Muscle of leg (tissue), 11 donors: ENCODE results near the gene PGM5. TPM values are rescaled to one million over a fixed set of nuclear protein-coding genes. Genes with fewer than 3 reads are reported as not detected.

Experiments
- DNase-seq: peaks from one replicate; pipeline ENCODE4 v3.0.0; 2013
- H3K27ac ChIP-seq: one replicate; pipeline ENCODE4 v1.5.1; 2013; ENCODE audit warnings: mild to moderate bottlenecking, low read length, control low read depth
- H3K27me3 ChIP-seq: one replicate; pipeline ENCODE4 v1.6.1; 2013; ENCODE audit warnings: low read length; ENCODE audit not compliant: control insufficient read depth, insufficient read depth
- H3K36me3 ChIP-seq: one replicate; pipeline ENCODE4 v1.6.1; 2013; ENCODE audit warnings: low read length; ENCODE audit not compliant: control insufficient read depth, insufficient read depth
- H3K4me1 ChIP-seq: one replicate; pipeline ENCODE4 v1.6.1; 2013; ENCODE audit warnings: low read length; ENCODE audit not compliant: control insufficient read depth, insufficient read depth
- H3K4me3 ChIP-seq: one replicate; pipeline ENCODE4 v1.5.1; 2013; ENCODE audit warnings: low read length, control low read depth
- H3K9me3 ChIP-seq: replicated peaks from 2 replicates; pipeline ENCODE4 v1.6.1; 2013; ENCODE audit warnings: low read depth, low read length; ENCODE audit not compliant: control insufficient read depth
- WGBS: methylation state at CpG from one replicate; pipeline ENCODE4 v1.1.5; 2013; ENCODE audit warnings: missing lambda C conversion rate; ENCODE audit not compliant: insufficient coverage; 5-methylcytosine and 5-hydroxymethylcytosine counted together
- polyA plus RNA-seq, 8 donors: library from polyadenylated mRNA; unstranded; fragments of 120-200 nt; gene quantifications; one replicate each; pipeline versions ENCODE4 v1.2.1 to v1.2.3, GENCODE V29; 2013; ENCODE audit warnings: inconsistent platforms in 1 of 8, low replicate concordance in 1 of 8; ENCODE audit not compliant: insufficient read length in 8 of 8, insufficient read depth in 1 of 8
- total RNA-seq: library from RNA; stranded (reverse); fragments of 120-200 nt; gene quantifications from one replicate; pipeline ENCODE4 v1.2.4, GENCODE V29; 2013

PGM5 gene
- total and polyA plus RNA-seq, 9 donors, result 40.1 to 61.2 (median 49.9) TPM

DNA sequence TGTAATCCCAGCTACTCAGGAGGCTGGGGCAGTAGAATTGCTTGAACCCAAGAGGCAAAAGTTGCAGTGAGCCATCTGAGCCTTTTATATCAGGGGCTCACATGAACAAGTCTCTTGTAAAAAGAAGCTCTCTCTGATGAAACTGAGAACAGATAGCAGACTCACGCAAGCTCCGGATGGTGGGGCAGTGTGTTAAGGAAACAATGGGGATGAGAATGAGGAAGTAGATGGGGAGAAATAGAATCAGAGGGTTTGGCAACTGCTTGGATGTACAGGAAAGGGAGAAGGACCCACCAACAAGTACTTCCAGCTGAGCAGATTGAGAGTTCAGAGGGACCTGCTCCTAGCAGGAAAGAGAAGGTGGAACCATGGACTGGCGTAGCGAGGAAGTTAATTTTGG is 165.7 kb downstream of the PGM5 start:
- Histone ChIP-seq H3K27me3 (no peaks in the 10 kb centered on the region), H3K9me3 (no peaks in the 10 kb centered on the region), H3K27ac (no peak overlapping the region), H3K36me3 (peaks cover 3% of the 10 kb centered on the region), H3K4me1 (no peaks in the 10 kb centered on the region), H3K4me3 (no peak overlapping the region)
- WGBS, result 75% methylated on average over 2 of the region's 4 CpGs
- DNase-seq, result no peak

DNA sequence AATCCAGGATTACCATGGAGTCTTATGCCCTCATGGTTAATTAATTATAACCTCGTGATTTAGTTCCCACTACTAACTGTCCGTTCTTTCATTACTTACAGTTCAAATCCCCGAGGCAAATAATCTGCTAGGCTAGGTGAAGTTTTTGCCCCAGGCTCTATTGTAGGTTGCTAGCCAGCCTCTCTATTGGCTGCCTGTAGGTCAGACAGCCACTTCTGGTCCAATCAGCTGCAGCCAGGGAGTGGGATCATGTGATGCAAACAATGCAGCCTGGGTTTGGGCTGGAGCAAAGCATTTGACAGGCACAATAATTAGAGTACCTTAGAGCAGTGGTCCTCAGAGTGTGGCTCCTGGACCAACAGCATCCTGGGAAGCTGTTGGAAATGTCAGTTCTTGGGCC is 166.5 kb downstream of the PGM5 start:
- DNase-seq, result no peak
- Histone ChIP-seq H3K9me3 (no peaks in the 10 kb centered on the region), H3K36me3 (peaks cover 3% of the 10 kb centered on the region), H3K4me3 (no peak overlapping the region), H3K4me1 (no peaks in the 10 kb centered on the region), H3K27me3 (no peaks in the 10 kb centered on the region), H3K27ac (no peak overlapping the region)
- WGBS, result no CpG with 5 or more reads among the region's 3 CpGs

DNA sequence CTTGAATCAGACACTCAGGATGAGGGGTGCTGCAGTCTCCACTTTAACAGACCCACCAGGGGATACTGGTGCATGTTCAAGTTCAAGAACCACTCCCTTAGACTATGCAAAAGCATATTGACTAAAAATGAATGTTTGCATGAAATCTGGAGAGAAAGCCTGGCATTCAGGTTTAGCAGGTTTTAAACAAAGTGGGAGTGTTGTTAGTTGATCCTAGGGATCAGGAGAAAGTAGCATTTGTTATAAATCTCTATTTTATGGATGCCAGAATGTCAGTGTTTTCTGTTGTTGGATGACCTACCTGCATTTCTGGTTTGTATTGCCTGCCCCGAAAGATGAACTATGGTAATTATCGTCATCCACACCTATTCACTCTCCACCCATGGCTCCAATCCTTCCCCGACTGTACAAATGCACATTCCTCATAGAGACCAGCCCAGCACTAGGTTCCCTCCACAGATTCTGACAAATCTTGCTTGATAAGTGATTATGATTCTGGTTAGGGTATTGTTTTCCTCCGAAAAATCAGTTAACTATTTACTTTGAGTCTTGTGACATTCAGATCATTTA is 167.0 kb downstream of the PGM5 start:
- H3K9me3 ChIP-seq, result no peaks in the 10 kb centered on the region
- no peak for DNase-seq
- H3K4me1 ChIP-seq, result no peaks in the 10 kb centered on the region
- no peak overlapping the region for H3K4me3 ChIP-seq
- WGBS, result no CpG with 5 or more reads among the region's 4 CpGs
- no peak overlapping the region for H3K27ac ChIP-seq
- peaks cover 3% of the 10 kb centered on the region for H3K36me3 ChIP-seq
- no peaks in the 10 kb centered on the region for H3K27me3 ChIP-seq

DNA sequence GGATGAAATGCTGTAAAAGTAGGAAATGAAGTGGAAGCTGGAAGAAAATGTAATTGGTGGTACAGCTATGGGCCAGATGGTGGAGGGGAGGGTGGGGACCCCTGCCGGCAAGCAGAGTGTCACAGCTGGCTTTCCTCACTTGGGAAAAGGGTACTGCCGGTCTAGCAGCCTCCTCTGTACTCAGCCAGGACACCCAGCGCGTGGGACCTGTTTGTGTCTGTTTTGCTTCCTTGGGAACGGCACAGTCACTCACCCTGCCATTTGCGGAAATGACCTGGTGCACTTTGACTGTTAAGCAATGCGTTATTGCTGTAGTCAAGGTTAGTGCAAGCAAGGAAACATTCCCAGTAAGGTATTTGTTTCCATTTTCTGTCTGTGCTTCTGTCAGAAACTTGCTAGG is 174.2 kb downstream of the PGM5 start:
- Histone ChIP-seq H3K27me3 (no peaks in the 10 kb centered on the region), H3K36me3 (no peaks in the 10 kb centered on the region), H3K4me3 (no peak overlapping the region), H3K9me3 (no peaks in the 10 kb centered on the region), H3K4me1 (peaks cover 19% of the 10 kb centered on the region), H3K27ac (no peak overlapping the region)
- peak; percentile 55 for DNase-seq
- 31% methylated on average over 5 of the region's 7 CpGs for WGBS

DNA sequence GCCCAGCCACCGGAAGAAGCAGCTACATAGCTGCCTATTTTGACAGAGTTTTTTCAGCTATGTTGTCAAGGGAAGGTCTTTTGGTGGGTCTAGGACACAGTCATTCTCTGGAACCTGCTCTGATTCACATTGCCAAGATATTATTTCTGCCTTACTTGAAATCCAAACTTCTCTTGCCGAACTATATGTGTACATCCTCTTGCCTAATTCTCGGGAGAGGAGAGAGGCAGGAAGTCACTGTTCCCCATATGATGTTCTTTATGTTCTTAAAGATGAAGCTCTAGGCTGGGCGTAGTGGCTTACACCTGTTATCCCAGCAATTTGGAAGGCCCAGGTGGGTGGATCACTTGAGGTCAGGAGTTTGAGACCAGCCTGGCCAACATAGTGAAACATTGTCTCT is 175.7 kb downstream of the PGM5 start:
- 65% methylated on average over 2 of the region's 4 CpGs for WGBS
- no peak for DNase-seq
- Histone ChIP-seq H3K4me3 (no peak overlapping the region), H3K27me3 (no peaks in the 10 kb centered on the region), H3K9me3 (no peaks in the 10 kb centered on the region), H3K36me3 (no peaks in the 10 kb centered on the region), H3K27ac (no peak overlapping the region), H3K4me1 (peaks cover 26% of the 10 kb centered on the region)

DNA sequence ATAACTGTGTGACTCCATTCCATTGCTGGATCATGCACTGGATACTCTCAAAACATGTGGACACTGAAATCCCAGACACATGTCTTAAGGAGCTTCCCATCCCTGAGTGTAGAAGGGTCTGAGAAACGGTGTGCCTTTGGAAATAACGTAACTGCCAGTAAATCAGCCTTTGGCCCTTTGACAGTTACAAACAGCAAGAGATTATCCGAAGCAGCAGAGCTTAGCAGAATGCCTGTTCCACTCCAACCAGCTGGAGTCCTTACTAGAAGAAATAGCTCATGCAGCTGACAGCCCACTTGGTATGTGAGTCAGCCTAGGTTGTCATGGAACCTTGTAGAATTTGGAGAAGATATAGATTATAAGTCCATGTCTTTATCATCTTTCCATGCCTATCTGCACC is 177.3 kb downstream of the PGM5 start:
- 33% methylated on average over 2 of the region's 3 CpGs for WGBS
- peak; percentile 31 for DNase-seq
- Histone ChIP-seq H3K4me1 (peaks cover 37% of the 10 kb centered on the region), H3K9me3 (no peaks in the 10 kb centered on the region), H3K27me3 (no peaks in the 10 kb centered on the region), H3K27ac (no peak overlapping the region), H3K4me3 (no peak overlapping the region), H3K36me3 (no peaks in the 10 kb centered on the region)

DNA sequence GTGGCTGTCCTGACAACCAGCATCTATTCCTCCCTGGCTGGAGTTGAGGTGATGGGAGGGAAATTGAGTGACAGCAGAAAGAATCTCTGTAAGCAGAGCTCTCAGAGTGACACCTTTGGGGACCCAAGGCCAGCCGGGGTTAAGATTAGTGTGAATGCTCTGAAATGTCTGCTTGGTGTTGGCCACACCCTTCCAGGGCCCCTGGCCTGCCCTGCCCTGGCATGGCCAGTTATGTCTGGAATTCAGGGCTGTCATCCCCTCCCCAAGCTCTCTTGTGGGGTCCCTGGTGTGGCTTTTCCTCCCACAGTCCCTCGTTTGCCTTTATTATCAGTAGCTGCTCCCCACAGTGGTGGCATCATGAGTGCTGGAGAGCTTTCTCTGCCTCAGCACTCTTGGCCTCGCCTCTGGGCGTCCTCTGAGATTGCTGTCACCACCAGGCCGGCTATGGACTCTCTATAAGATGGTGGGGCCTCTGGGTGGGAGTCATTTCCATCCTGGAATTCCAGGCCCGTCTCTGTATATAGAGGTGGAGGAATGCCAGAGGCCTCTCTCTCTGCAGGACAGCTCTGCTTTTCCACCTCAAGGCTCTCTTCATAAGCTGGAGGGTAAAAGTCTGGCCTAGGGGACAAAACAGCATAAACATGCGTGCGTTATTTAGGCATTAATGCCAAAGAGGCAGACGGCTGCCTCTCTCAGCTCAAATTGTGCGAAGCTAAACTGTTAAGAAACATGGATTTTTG is 180.6 kb downstream of the PGM5 start:
- no peak for DNase-seq
- no peaks in the 10 kb centered on the region for H3K27me3 ChIP-seq
- no peaks in the 10 kb centered on the region for H3K36me3 ChIP-seq
- H3K27ac ChIP-seq, result peak overlapping the region; percentile 66
- 51% methylated on average over 8 of the region's 10 CpGs for WGBS
- H3K4me1 ChIP-seq, result peaks cover 37% of the 10 kb centered on the region
- H3K4me3 ChIP-seq, result no peak overlapping the region
- H3K9me3 ChIP-seq, result no peaks in the 10 kb centered on the region

DNA sequence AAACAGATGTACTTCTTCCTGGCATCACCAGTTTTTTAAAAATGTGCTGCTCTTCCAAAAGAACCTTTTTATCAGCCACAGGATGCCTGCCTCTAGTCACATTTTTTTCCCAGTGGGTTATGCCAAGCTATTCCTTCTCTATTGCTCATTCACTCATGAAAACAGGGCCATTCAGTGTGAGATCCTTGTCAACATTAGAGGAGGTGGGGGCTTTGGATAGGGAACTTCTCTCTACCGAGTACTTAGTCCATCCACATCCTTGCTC is 181.1 kb downstream of the PGM5 start:
- H3K4me1 ChIP-seq, result peaks cover 37% of the 10 kb centered on the region
- no peaks in the 10 kb centered on the region for H3K36me3 ChIP-seq
- H3K4me3 ChIP-seq, result no peak overlapping the region
- WGBS, result no CpG with 5 or more reads among the region's 1 CpG
- DNase-seq, result no peak
- H3K27me3 ChIP-seq, result no peaks in the 10 kb centered on the region
- no peaks in the 10 kb centered on the region for H3K9me3 ChIP-seq
- H3K27ac ChIP-seq, result peak overlapping the region; percentile 38

DNA sequence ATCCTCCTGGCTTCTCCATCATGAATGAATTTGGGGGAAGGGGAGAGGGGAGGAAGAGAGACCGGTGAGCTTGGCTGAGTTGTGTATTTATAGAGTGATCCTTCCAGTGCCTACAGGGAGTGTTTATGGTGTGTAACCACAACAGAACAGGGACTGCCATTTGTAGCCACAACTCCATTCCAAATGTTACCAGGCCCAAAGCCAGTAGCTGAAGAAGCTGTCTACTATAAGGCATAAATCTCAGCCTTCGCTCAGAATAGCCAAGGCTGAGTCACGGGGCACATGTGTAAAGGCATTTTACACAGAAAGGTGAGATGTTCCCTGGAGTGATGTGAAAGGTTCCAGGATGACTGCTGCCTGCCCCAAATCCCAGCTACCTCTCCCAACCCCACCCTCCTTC is 181.8 kb downstream of the PGM5 start:
- Histone ChIP-seq H3K4me3 (no peak overlapping the region), H3K4me1 (peaks cover 31% of the 10 kb centered on the region), H3K27ac (peak overlapping the region; percentile 38), H3K9me3 (no peaks in the 10 kb centered on the region), H3K36me3 (no peaks in the 10 kb centered on the region), H3K27me3 (no peaks in the 10 kb centered on the region)
- no CpG with 5 or more reads among the region's 3 CpGs for WGBS
- peak; percentile 50 for DNase-seq

DNA sequence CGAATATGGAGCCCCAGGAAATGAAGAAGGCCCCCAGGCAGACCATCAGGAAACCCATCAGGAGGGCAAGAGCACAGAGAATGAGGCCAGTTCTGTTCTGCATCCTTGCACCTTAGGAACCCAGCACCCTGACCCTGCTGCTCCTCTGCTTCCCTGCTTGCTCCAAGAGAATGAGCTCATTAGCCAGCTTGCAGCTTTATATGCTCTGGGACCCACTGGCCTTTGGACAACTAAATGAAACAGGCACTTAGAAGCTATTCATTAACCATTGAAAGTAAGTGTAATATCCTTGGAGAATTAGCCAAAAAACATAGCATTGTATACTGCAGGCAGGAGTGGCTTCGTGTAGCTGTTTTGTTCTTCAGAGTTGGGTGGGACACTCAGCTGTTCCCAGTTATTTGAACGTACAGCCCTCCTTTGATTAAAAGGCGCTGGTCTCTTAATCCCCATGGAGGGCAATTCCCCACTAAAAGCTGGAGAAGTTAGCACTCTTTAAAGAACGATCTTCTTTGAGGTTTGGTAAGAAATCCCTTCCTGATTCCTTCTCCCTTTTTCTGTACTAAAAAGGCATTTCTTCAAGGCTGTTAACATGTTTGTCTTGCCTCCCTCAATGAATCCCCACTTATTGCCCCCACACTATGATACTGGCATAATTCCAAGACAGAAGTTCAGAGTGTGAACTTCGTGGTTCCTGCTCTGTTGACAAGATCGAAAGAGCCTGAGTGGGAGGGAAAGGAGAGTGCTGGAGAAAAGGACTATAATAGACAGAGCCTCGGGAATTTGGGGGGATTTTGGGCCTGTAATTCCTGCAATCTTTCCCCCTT is 184.5 kb downstream of the PGM5 start, which contains the start of gene TMEM252:
TMEM252 (minus strand) TSS at position 172 of the 824 bp plus-strand sequence; CDS start at position 103, 69 bp downstream.
- Histone ChIP-seq H3K4me3 (no peak within 1 kb of the TSS), H3K36me3 (no peaks in the 10 kb centered on the region), H3K27me3 (no peaks in the 10 kb centered on the region), H3K9me3 (no peaks in the 10 kb centered on the region), H3K27ac (no peak within 1 kb of the TSS), H3K4me1 (peaks cover 25% of the 10 kb centered on the region)
- 37% methylated on average over 2 of the region's 8 CpGs for WGBS
- DNase-seq, result no peak
